ENCODE measurements around the gene TRPM8.

Gene TRPM8

GRCh38 chr2:233901367-233901766 is 15.8 kb upstream of the TRPM8 start:
- TF ChIP-seq REST (IDR thresholded peaks at IDR 0.05; ENCODE audit: low read depth) (no peak), RAD21 (IDR thresholded peaks at IDR 0.05; ENCODE audit: low read depth) (no peak), FOXM1 (IDR thresholded peaks at IDR 0.05; ENCODE audit: borderline replicate concordance, low read depth) (no peak), NFIC (IDR thresholded peaks at IDR 0.05) (no peak), EGR1 (IDR thresholded peaks at IDR 0.05) (no peak), TAF1 (IDR thresholded peaks at IDR 0.05; ENCODE audit: low read depth) (no peak), CEBPB (IDR thresholded peaks at IDR 0.05) (no peak), TEAD4 (IDR thresholded peaks at IDR 0.05) (no peak)

- no peak for TF ChIP-seq CEBPB (IDR thresholded peaks at IDR 0.05)
- TF ChIP-seq NFIC (IDR thresholded peaks at IDR 0.05): no peak
- no peak for TF ChIP-seq TEAD4 (IDR thresholded peaks at IDR 0.05)
- TF ChIP-seq EGR1 (IDR thresholded peaks at IDR 0.05): no peak
- TF ChIP-seq FOXM1 (IDR thresholded peaks at IDR 0.05; ENCODE audit: borderline replicate concordance, low read depth): no peak
- TF ChIP-seq TAF1 (IDR thresholded peaks at IDR 0.05; ENCODE audit: low read depth): no peak
- no peak for TF ChIP-seq EP300 (IDR thresholded peaks at IDR 0.05; ENCODE audit: borderline replicate concordance)
- TF ChIP-seq ZBTB7A (IDR thresholded peaks at IDR 0.05; ENCODE audit: low read depth): no peak
- no peak for TF ChIP-seq MAX (IDR thresholded peaks at IDR 0.05)
- no peak for TF ChIP-seq REST (IDR thresholded peaks at IDR 0.05; ENCODE audit: low read depth)
- no peak for TF ChIP-seq RAD21 (IDR thresholded peaks at IDR 0.05; ENCODE audit: low read depth)
- no peak for TF ChIP-seq USF1 (IDR thresholded peaks at IDR 0.05)
Measured at GRCh38 chr2:233901884-233902283, 15.3 kb upstream of the TRPM8 start.

GRCh38 chr2:233905945-233906344 is 11.2 kb upstream of the TRPM8 start:
- TF ChIP-seq NFIC (IDR thresholded peaks at IDR 0.05): no peak
- no peak for TF ChIP-seq REST (IDR thresholded peaks at IDR 0.05; ENCODE audit: low read depth)

GRCh38 chr2:233907627-233908026 is 9.5 kb upstream of the TRPM8 start:
- TF ChIP-seq CEBPB (IDR thresholded peaks at IDR 0.05): no peak
- TF ChIP-seq FOXM1 (IDR thresholded peaks at IDR 0.05; ENCODE audit: borderline replicate concordance, low read depth): no peak
- TF ChIP-seq TAF1 (IDR thresholded peaks at IDR 0.05; ENCODE audit: low read depth): no peak
- no peak for TF ChIP-seq CREB1 (IDR thresholded peaks at IDR 0.05; ENCODE audit: low read depth)
- TF ChIP-seq MAX (IDR thresholded peaks at IDR 0.05): no peak
- TF ChIP-seq EGR1 (IDR thresholded peaks at IDR 0.05): no peak
- no peak for TF ChIP-seq ZBTB7A (IDR thresholded peaks at IDR 0.05; ENCODE audit: low read depth)
- no peak for TF ChIP-seq TCF12 (IDR thresholded peaks at IDR 0.05; ENCODE audit: low read depth)
- no peak for TF ChIP-seq USF1 (IDR thresholded peaks at IDR 0.05)
- no peak for TF ChIP-seq REST (IDR thresholded peaks at IDR 0.05; ENCODE audit: low read depth)
